ENCODE results near the gene PAXX. TPM values are rescaled to one million over a fixed set of nuclear protein-coding genes. Genes with fewer than 3 reads are reported as not detected.
A peak's percentile ranks its signal among the peaks of the same experiment; 100 is the strongest.

The PAXX gene
- total and polyA plus RNA-seq, 9 of the 15 experiments (the other 6 are each of a cell fraction or from before 2014, with no cell fraction given), result 1.2 to 175 (median 38.5) TPM

DNA sequence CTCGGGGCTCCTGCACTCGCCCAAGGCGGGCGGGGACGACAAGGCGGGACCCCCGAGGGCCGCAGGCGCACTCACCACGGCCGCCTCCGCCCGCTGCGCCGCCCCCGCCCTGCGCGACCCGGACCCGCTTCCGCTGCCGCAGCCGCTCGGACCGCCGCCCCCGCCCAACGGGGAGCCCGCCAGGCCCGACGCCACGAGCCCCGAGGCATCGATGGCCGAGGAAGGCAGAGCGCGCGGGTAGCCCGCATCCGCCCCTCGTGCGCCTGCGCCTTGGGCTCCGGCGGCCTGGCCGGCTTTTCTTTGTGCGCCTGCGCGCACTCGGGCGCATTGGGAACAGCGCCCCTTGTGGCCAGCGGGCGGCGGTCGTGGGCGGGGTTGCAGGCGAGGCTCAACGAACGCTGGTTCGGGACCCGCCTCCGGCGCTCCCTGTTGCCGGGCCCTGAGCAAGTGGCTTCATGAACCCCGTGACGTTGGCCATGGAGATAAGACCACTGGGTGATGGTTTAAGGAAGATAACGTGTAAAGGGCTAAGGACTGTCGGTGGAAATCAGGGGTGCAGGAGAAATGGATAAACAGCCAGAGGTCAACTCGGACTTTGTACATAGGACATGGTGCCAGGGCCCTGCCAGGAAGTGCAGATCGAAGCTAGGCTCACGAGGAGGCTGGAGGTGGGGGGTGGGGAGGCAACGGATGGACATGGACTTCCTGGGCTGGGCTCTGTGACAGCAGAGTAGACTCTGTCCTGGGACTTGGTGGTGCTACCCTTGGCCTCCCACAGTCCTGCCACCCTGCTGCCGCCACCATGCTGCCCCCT is 47.5 kb upstream of the PAXX start, which contains the start of the genes C8G and FBXW5 (continued):
- TF ChIP-seq, protein P1, sequence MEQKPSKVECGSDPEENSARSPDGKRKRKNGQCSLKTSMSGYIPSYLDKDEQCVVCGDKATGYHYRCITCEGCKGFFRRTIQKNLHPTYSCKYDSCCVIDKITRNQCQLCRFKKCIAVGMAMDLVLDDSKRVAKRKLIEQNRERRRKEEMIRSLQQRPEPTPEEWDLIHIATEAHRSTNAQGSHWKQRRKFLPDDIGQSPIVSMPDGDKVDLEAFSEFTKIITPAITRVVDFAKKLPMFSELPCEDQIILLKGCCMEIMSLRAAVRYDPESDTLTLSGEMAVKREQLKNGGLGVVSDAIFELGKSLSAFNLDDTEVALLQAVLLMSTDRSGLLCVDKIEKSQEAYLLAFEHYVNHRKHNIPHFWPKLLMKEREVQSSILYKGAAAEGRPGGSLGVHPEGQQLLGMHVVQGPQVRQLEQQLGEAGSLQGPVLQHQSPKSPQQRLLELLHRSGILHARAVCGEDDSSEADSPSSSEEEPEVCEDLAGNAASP (IDR thresholded peaks at IDR 0.05), result no peak
- no peak for TF ChIP-seq MECOM (CRISPR knock-in tag; IDR thresholded peaks at IDR 0.05)
- TF ChIP-seq RUNX1 (IDR thresholded peaks at IDR 0.05; ENCODE audit: low read depth), result no peak
- no peak for TF ChIP-seq CSDE1 (IDR thresholded peaks at IDR 0.05)
- no peak for TF ChIP-seq ZNF253 (CRISPR knock-in tag; conservative IDR thresholded peaks at IDR 0.05)
- no peak for TF ChIP-seq RBM17 (IDR thresholded peaks at IDR 0.05; ENCODE audit: borderline replicate concordance, low read depth, low read length)
- TF ChIP-seq MTF1 (CRISPR knock-in tag; IDR thresholded peaks at IDR 0.05; ENCODE audit: borderline replicate concordance), result no peak
- no peak for TF ChIP-seq MAFF (IDR thresholded peaks at IDR 0.05; ENCODE audit: low read length)
- TF ChIP-seq NEUROD1 (IDR thresholded peaks at IDR 0.05; ENCODE audit: borderline replicate concordance, low read depth, low read length, partially characterized antibody), result peak; percentile 16
- TF ChIP-seq SMAD4 (CRISPR knock-in tag; conservative IDR thresholded peaks at IDR 0.05), result peak; percentile 53
- peak; percentile 34 for TF ChIP-seq ZFP36 (IDR thresholded peaks at IDR 0.05; ENCODE audit: low read depth, low read length, partially characterized antibody)
- no peak for TF ChIP-seq NFXL1 (CRISPR knock-in tag; IDR thresholded peaks at IDR 0.05)
- TF ChIP-seq CXXC5 (CRISPR knock-in tag; IDR thresholded peaks at IDR 0.05), result peak; percentile 87
- TF ChIP-seq, protein P2, sequence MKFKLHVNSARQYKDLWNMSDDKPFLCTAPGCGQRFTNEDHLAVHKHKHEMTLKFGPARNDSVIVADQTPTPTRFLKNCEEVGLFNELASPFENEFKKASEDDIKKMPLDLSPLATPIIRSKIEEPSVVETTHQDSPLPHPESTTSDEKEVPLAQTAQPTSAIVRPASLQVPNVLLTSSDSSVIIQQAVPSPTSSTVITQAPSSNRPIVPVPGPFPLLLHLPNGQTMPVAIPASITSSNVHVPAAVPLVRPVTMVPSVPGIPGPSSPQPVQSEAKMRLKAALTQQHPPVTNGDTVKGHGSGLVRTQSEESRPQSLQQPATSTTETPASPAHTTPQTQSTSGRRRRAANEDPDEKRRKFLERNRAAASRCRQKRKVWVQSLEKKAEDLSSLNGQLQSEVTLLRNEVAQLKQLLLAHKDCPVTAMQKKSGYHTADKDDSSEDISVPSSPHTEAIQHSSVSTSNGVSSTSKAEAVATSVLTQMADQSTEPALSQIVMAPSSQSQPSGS (CRISPR knock-in tag; IDR thresholded peaks at IDR 0.05), result no peak
- TF ChIP-seq NELFE (IDR thresholded peaks at IDR 0.05; ENCODE audit: insufficient read depth, insufficient read length), result no peak
- TF ChIP-seq NCOA6 (IDR thresholded peaks at IDR 0.05), result no peak
- TF ChIP-seq HNRNPUL1 (IDR thresholded peaks at IDR 0.05; ENCODE audit: low read length), result no peak
- TF ChIP-seq ZNF668 (CRISPR knock-in tag; IDR thresholded peaks at IDR 0.05), result no peak
- no peak for TF ChIP-seq PHB2 (IDR thresholded peaks at IDR 0.05; ENCODE audit: low read depth)
- TF ChIP-seq DDX20 (tag; IDR thresholded peaks at IDR 0.05; ENCODE audit: low read depth), result no peak
- TF ChIP-seq, protein P3, sequence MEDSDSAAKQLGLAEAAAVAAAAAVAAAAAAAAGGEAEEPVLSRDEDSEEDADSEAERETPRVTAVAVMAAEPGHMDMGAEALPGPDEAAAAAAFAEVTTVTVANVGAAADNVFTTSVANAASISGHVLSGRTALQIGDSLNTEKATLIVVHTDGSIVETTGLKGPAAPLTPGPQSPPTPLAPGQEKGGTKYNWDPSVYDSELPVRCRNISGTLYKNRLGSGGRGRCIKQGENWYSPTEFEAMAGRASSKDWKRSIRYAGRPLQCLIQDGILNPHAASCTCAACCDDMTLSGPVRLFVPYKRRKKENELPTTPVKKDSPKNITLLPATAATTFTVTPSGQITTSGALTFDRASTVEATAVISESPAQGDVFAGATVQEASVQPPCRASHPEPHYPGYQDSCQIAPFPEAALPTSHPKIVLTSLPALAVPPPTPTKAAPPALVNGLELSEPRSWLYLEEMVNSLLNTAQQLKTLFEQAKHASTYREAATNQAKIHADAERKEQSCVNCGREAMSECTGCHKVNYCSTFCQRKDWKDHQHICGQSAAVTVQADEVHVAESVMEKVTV (CRISPR knock-in tag; IDR thresholded peaks at IDR 0.05), result peak; percentile 41; the same call in 1 of the 2 replicates
- TF ChIP-seq PRPF4 (IDR thresholded peaks at IDR 0.05; ENCODE audit: insufficient read depth, low read depth, low read length, poor library complexity, severe bottlenecking), result no peak
- TF ChIP-seq, protein P4, sequence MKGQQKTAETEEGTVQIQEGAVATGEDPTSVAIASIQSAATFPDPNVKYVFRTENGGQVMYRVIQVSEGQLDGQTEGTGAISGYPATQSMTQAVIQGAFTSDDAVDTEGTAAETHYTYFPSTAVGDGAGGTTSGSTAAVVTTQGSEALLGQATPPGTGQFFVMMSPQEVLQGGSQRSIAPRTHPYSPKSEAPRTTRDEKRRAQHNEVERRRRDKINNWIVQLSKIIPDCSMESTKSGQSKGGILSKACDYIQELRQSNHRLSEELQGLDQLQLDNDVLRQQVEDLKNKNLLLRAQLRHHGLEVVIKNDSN (CRISPR knock-in tag; IDR thresholded peaks at IDR 0.05), result peak; percentile 48
- TF ChIP-seq L3MBTL2 (IDR thresholded peaks at IDR 0.05), result peak; percentile 89

Data from K562 (cell line).